K562 (cell line): ENCODE measurements around the gene LPCAT1. TPM values are rescaled to one million over a fixed set of nuclear protein-coding genes. Genes with fewer than 3 reads are reported as not detected.

Experiments used
- NFATC3 ChIP-seq: fragments of 450-650 bp; IDR thresholded peaks from 2 replicates; pipeline ENCODE4 v1.6.1; 2017; ENCODE audit warnings: mild to moderate bottlenecking
- NFXL1 ChIP-seq: fragments of 450-650 bp; formaldehyde crosslinking; IDR thresholded peaks from 2 replicates; pipeline ENCODE4 v1.4.0; 2021; ENCODE audit warnings: mild to moderate bottlenecking
- RBM22 ChIP-seq: fragments of 200-400 bp; formaldehyde crosslinking; IDR thresholded peaks from 2 replicates; pipeline ENCODE4 v1.6.1; 2018; ENCODE audit warnings: low read length, low read depth; ENCODE audit not compliant: poor library complexity, severe bottlenecking
- RBM25 ChIP-seq: fragments of 200-400 bp; formaldehyde crosslinking; IDR thresholded peaks from 2 replicates; pipeline ENCODE4 v1.6.1; 2018; ENCODE audit warnings: low read length, low read depth, moderate library complexity; ENCODE audit not compliant: severe bottlenecking
- SAFB ChIP-seq: fragments of 200-400 bp; formaldehyde crosslinking; IDR thresholded peaks from 2 replicates; pipeline ENCODE4 v1.6.1; 2017; ENCODE audit warnings: low read depth, low read length, borderline replicate concordance
- SMARCB1 ChIP-seq: IDR thresholded peaks from 2 replicates; pipeline ENCODE4 v1.6.1; 2011; ENCODE audit warnings: improper control_type of control experiment, low read depth; ENCODE audit not compliant: insufficient read length
- SREBF1 ChIP-seq: fragments of 150-350 bp; IDR thresholded peaks from 2 replicates; pipeline ENCODE4 v1.6.1; 2014; ENCODE audit warnings: antibody characterized with exemption, low read depth, low read length, borderline replicate concordance
- TEAD1 ChIP-seq, 2 experiments: fragments of 450-650 bp in 1 of 2; sonication (generic) in 1 of 2; formaldehyde crosslinking; IDR thresholded peaks; 2 replicates each; pipeline versions ENCODE4 v1.4.0 to v1.8.0; 2020 to 2022; ENCODE audit warnings: mild to moderate bottlenecking in 2 of 2, missing genetic modification reagents in 1 of 2
- ZFX ChIP-seq: sonication (generic); formaldehyde crosslinking; IDR thresholded peaks from 2 replicates; pipeline ENCODE4 v1.8.0; 2022; ENCODE audit warnings: mild to moderate bottlenecking, missing genetic modification reagents, moderate library complexity
- ZNF23 ChIP-seq: fragments of 250-450 bp; sonication (Bioruptor Pico); IDR thresholded peaks from 2 replicates; pipeline ENCODE4 v1.4.0; 2020; ENCODE audit warnings: mild to moderate bottlenecking
- polyA plus RNA-seq, 8 experiments: library from polyadenylated mRNA; depleted of rRNA in 4 of 8; stranded (reverse) in 5 of 8; unstranded in 3 of 8; fragments of >200 nt; fragmentation: Nextera tagmentation in 2 of 8; fragmentation: Illumina TruSeq in 1 of 8; extraction: Ambion mirVana in 2 of 8; extraction: Trizol in 1 of 8; gene quantifications; 2 replicates each; pipeline versions ENCODE4 v1.2.1 to v1.2.3, GENCODE V29; 2011 to 2014; ENCODE audit warnings: inconsistent platforms in 1 of 8, missing spikeins in 1 of 8
- total RNA-seq, 7 experiments: library from RNA; depleted of rRNA in 6 of 7; stranded (reverse); fragments of >200 nt in 6 of 7; fragmentation: Illumina TruSeq in 2 of 7; extraction: Trizol in 2 of 7; gene quantifications; 2 replicates each; pipeline versions ENCODE4 v1.2.1 to v1.2.3, GENCODE V29; 2011 to 2021; ENCODE audit warnings: low replicate concordance in 1 of 7
- TF ChIP-seq, protein P1 (sequence below), 2 experiments: fragments of 450-650 bp in 1 of 2; sonication (generic) in 1 of 2; formaldehyde crosslinking in 1 of 2; IDR thresholded peaks; 2 replicates each; pipeline versions ENCODE4 v1.7.1 to v1.9.0; 2016 to 2022; ENCODE audit warnings: inconsistent platforms in 1 of 2, mild to moderate bottlenecking in 1 of 2, missing genetic modification reagents in 1 of 2
- TF ChIP-seq, protein P2 (sequence below): sonication (generic); formaldehyde crosslinking; IDR thresholded peaks from 2 replicates; pipeline ENCODE4 v1.9.0; 2022; ENCODE audit warnings: mild to moderate bottlenecking, missing genetic modification reagents
- TF ChIP-seq, protein P3 (sequence below): fragments of 450-650 bp; formaldehyde crosslinking; IDR thresholded peaks from 2 replicates; pipeline ENCODE4 v1.4.0; 2020; ENCODE audit warnings: mild to moderate bottlenecking, moderate library complexity
- TF ChIP-seq, protein P4 (sequence below): fragments of 450-650 bp; conservative IDR thresholded peaks from 2 replicates; pipeline ENCODE4 v1.6.1; 2016; ENCODE audit warnings: missing genetic modification characterization, low read depth, mild to moderate bottlenecking, control low read depth, missing compliant biosample characterization

LPCAT1 gene
- total and polyA plus RNA-seq, 9 of the 15 experiments (the other 6 are each of a cell fraction or from before 2014, with no cell fraction given): 0.14 to 18.4 (median 13.9) TPM

DNA sequence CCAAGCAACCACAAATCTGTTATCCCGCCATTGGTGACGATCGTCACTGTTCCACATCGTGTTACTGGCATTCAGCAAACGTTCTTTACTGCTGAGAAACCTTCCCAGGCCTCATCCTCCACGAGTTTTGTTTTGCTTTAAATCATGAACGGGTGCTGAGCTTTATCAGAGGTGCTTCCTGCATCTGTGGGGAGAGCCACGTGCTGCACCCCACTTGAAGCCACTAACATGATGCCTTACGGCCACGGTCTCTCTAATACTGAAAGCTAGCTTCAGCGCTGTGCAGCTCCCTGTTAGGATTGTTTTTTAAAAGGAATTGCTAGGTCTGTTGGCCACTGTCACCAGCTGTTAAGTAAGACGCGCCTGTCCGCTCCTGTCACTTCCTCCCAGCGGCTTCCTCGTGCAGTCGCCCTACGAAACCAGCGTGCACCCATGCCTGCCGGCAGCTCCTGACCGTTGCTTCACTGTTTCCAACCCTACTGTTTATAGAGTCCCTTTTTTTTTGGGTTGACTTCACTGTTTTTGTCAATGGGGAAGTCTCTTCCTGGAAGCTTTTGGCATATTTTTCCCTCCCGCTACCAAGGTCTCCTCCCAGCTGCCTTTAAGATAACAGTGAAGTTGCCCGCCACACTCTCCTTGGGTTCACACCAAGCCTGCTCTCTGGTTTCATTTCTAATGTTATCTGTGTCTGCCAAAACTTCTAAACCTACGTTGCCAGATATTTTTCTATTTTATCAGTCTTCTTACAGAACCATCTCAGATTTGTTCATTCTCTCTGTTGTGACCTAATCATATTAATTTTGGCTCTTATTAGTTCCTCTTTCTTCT, 20.3 kb downstream of the LPCAT1 start (continued):
- TF ChIP-seq, protein P1, sequence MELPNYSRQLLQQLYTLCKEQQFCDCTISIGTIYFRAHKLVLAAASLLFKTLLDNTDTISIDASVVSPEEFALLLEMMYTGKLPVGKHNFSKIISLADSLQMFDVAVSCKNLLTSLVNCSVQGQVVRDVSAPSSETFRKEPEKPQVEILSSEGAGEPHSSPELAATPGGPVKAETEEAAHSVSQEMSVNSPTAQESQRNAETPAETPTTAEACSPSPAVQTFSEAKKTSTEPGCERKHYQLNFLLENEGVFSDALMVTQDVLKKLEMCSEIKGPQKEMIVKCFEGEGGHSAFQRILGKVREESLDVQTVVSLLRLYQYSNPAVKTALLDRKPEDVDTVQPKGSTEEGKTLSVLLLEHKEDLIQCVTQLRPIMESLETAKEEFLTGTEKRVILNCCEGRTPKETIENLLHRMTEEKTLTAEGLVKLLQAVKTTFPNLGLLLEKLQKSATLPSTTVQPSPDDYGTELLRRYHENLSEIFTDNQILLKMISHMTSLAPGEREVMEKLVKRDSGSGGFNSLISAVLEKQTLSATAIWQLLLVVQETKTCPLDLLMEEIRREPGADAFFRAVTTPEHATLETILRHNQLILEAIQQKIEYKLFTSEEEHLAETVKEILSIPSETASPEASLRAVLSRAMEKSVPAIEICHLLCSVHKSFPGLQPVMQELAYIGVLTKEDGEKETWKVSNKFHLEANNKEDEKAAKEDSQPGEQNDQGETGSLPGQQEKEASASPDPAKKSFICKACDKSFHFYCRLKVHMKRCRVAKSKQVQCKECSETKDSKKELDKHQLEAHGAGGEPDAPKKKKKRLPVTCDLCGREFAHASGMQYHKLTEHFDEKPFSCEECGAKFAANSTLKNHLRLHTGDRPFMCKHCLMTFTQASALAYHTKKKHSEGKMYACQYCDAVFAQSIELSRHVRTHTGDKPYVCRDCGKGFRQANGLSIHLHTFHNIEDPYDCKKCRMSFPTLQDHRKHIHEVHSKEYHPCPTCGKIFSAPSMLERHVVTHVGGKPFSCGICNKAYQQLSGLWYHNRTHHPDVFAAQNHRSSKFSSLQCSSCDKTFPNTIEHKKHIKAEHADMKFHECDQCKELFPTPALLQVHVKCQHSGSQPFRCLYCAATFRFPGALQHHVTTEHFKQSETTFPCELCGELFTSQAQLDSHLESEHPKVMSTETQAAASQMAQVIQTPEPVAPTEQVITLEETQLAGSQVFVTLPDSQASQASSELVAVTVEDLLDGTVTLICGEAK (IDR thresholded peaks at IDR 0.05): no peak
- TF ChIP-seq, protein P1 (CRISPR knock-in tag; IDR thresholded peaks at IDR 0.05): no peak
- TF ChIP-seq, protein P2, sequence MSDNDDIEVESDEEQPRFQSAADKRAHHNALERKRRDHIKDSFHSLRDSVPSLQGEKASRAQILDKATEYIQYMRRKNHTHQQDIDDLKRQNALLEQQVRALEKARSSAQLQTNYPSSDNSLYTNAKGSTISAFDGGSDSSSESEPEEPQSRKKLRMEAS (CRISPR knock-in tag): peak; percentile 57
- TF ChIP-seq ZFX (CRISPR knock-in tag) (no peak), RBM22 (no peak), TEAD1 (CRISPR knock-in tag; IDR thresholded peaks at IDR 0.05) (no peak), SAFB (no peak), NFXL1 (CRISPR knock-in tag) (no peak), SMARCB1 (no peak), ZNF23 (CRISPR knock-in tag) (no peak), SREBF1 (no peak), NFATC3 (no peak), RBM25 (no peak)
- TF ChIP-seq, protein P3, sequence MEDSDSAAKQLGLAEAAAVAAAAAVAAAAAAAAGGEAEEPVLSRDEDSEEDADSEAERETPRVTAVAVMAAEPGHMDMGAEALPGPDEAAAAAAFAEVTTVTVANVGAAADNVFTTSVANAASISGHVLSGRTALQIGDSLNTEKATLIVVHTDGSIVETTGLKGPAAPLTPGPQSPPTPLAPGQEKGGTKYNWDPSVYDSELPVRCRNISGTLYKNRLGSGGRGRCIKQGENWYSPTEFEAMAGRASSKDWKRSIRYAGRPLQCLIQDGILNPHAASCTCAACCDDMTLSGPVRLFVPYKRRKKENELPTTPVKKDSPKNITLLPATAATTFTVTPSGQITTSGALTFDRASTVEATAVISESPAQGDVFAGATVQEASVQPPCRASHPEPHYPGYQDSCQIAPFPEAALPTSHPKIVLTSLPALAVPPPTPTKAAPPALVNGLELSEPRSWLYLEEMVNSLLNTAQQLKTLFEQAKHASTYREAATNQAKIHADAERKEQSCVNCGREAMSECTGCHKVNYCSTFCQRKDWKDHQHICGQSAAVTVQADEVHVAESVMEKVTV (CRISPR knock-in tag): no peak
- TF ChIP-seq, protein P4, sequence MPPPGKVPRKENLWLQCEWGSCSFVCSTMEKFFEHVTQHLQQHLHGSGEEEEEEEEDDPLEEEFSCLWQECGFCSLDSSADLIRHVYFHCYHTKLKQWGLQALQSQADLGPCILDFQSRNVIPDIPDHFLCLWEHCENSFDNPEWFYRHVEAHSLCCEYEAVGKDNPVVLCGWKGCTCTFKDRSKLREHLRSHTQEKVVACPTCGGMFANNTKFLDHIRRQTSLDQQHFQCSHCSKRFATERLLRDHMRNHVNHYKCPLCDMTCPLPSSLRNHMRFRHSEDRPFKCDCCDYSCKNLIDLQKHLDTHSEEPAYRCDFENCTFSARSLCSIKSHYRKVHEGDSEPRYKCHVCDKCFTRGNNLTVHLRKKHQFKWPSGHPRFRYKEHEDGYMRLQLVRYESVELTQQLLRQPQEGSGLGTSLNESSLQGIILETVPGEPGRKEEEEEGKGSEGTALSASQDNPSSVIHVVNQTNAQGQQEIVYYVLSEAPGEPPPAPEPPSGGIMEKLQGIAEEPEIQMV (tag): no peak
